ENCODE data around the gene USH1G.
"Not testable (repeated sequence)": the region's sequence is repeated elsewhere in the genome, so short reads cannot be mapped to it uniquely, and the experiment has no call there.

Gene USH1G

GRCh38 chr17:74930535-74931036, 7.5 kb upstream of the USH1G start:
- DNase-seq (ENCODE audit: low read depth) = no peak

- DNase-seq (ENCODE audit: low read depth) = no peak
Measured at GRCh38 chr17:74928786-74929185, 5.7 kb upstream of the USH1G start.

- DNase-seq (ENCODE audit: low read depth) = no peak
Measured at GRCh38 chr17:74925242-74925641, 2.2 kb upstream of the USH1G start.

- DNase-seq (ENCODE audit: low read depth) = no peak
Measured at GRCh38 chr17:74924250-74924948, 1.3 kb upstream of the USH1G start, which contains the start of gene OTOP2. OTOP2 (plus strand) TSS chr17:74924273; CDS start chr17:74924633, 360 bp downstream.

- DNase-seq (ENCODE audit: low read depth) = no peak
Measured at GRCh38 chr17:74923538-74924249, 639 bp upstream of the USH1G start.

- no peak for DNase-seq (ENCODE audit: low read depth)
Measured at GRCh38 chr17:74922172-74922571, 883 bp downstream of the USH1G start.

- no peak for DNase-seq (ENCODE audit: low read depth)
Measured at GRCh38 chr17:74921769-74922168, 1.3 kb downstream of the USH1G start.

- no peak for DNase-seq (ENCODE audit: low read depth)
Measured at GRCh38 chr17:74921026-74921681, 1.9 kb downstream of the USH1G start.

GRCh38 chr17:74920642-74921025, 2.4 kb downstream of the USH1G start:
- DNase-seq (ENCODE audit: low read depth) = no peak

- DNase-seq (ENCODE audit: low read depth) = no peak
Measured at GRCh38 chr17:74920306-74920620, 2.8 kb downstream of the USH1G start.

GRCh38 chr17:74919440-74920305, 3.4 kb downstream of the USH1G start:
- no peak for DNase-seq (ENCODE audit: low read depth)

GRCh38 chr17:74918906-74919305, 4.1 kb downstream of the USH1G start:
- no peak for DNase-seq (ENCODE audit: low read depth)

GRCh38 chr17:74917430-74917829, 5.6 kb downstream of the USH1G start:
- DNase-seq (ENCODE audit: low read depth) = no peak

GRCh38 chr17:74916851-74917199, 6.2 kb downstream of the USH1G start:
- no peak for DNase-seq (ENCODE audit: low read depth)

GRCh38 chr17:74916136-74916850, 6.8 kb downstream of the USH1G start:
- DNase-seq (ENCODE audit: low read depth) = no peak

GRCh38 chr17:74911423-74911822, 11.6 kb downstream of the USH1G start:
- DNase-seq (ENCODE audit: low read depth) = not testable (repeated sequence)

GRCh38 chr17:74909097-74909496, 14.0 kb downstream of the USH1G start:
- DNase-seq (ENCODE audit: low read depth) = not testable (repeated sequence)

- no peak for DNase-seq (ENCODE audit: low read depth)
Measured at GRCh38 chr17:74907012-74907411, 16.0 kb downstream of the USH1G start.

GRCh38 chr17:74906214-74906793, 16.8 kb downstream of the USH1G start:
- not testable (repeated sequence) for DNase-seq (ENCODE audit: low read depth)

- DNase-seq (ENCODE audit: low read depth) = no peak
Measured at GRCh38 chr17:74904687-74905409, 18.2 kb downstream of the USH1G start.

Measured in non-pigmented ciliary epithelial cell (primary cell).